ENCODE measurements around the gene UVSSA. TPM values are rescaled to one million over a fixed set of nuclear protein-coding genes. Genes with fewer than 3 reads are reported as not detected.

UVSSA gene
- total and polyA plus RNA-seq, 8 donors, result 9.2 to 30.9 (median 14.5) TPM

DNA sequence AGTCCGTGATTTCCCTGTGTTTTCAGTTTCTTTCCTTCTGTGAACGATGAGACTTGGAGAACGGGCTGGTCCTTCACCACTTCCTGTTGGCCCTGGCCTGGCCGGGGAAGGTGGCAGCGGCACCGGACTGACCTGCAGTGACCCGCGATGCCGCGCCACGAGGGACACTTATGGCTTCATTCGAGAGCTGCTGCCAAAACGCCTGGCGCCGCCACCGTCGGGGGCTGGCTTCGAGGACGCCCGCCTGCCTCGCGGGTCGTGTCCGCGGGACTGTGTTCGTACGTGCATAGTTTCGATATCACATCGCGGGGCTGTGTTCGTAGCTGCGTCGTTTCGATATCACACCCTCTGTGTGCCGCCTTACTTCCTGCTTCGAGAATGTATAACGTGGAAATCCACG lies 7.5 kb upstream of the UVSSA start:
- intact Hi-C loops (cut with DNase I), result loop anchor here in 1 of 3 donors (10.0 kb wide), 1 partner anchor 85 kb away; no protein-coding TSS in a partner anchor
- no peak for ATAC-seq
- no peaks in the 10 kb centered on the region for H3K27me3 ChIP-seq
- no peak overlapping the region for H3K4me3 ChIP-seq
- peaks cover 0 to 56% (median 0%) of the 10 kb centered on the region in 3 donors for H3K36me3 ChIP-seq
- no peak for FAIRE-seq
- H3K4me1 ChIP-seq, result no peaks in the 10 kb centered on the region
- WGBS, 2 donors, result 97 to 98% methylated on average over 38 of the region's 38 CpGs
- H3K9me3 ChIP-seq, result no peaks in the 10 kb centered on the region
- TF ChIP-seq, protein P1, sequence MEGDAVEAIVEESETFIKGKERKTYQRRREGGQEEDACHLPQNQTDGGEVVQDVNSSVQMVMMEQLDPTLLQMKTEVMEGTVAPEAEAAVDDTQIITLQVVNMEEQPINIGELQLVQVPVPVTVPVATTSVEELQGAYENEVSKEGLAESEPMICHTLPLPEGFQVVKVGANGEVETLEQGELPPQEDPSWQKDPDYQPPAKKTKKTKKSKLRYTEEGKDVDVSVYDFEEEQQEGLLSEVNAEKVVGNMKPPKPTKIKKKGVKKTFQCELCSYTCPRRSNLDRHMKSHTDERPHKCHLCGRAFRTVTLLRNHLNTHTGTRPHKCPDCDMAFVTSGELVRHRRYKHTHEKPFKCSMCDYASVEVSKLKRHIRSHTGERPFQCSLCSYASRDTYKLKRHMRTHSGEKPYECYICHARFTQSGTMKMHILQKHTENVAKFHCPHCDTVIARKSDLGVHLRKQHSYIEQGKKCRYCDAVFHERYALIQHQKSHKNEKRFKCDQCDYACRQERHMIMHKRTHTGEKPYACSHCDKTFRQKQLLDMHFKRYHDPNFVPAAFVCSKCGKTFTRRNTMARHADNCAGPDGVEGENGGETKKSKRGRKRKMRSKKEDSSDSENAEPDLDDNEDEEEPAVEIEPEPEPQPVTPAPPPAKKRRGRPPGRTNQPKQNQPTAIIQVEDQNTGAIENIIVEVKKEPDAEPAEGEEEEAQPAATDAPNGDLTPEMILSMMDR (IDR thresholded peaks at IDR 0.05), result no peak
- no peak overlapping the region for H3K27ac ChIP-seq
- DNase-seq, result peak in 2 of 6 donors; percentile 24 to 45

DNA sequence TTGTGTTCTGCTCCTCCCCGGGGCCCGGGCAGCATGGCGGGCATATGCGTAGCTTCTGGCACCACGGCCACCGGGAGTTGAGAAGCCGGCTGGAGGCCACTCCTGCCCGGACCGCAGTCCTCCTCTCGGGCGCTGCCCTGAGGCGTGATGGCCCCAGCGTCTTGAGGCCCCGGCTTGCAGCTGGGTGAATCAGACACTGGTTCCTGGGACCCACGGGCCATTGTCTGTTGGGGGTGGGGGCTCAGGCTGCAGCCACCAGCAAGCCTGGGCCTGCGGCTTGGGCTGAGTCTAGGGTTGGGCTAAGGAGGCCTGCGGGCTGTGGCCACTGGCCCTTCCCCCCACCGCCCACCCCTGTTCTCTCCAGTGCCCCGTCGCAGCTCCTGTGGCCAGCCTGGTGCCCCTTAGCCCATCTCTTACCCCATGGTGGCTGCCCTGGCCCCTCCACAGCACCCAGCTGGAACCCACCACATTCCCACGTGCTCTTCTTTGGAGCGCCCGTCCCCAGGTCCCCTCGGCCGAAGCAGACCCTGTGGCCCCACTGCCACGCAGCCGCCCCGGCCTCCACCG lies 6.7 kb upstream of the UVSSA start:
- Histone ChIP-seq H3K4me1 (no peaks in the 10 kb centered on the region), H3K36me3 (peaks cover 0 to 53% (median 0%) of the 10 kb centered on the region in 3 donors), H3K27me3 (no peaks in the 10 kb centered on the region), H3K4me3 (no peak overlapping the region), H3K27ac (no peak overlapping the region), H3K9me3 (no peaks in the 10 kb centered on the region)
- 91 to 96% methylated on average over 29 of the region's 29 CpGs for WGBS, 2 donors
- DNase-seq (peak in 2 of 6 donors; percentile 20 to 75), ATAC-seq (no peak), FAIRE-seq (no peak)
- TF ChIP-seq, protein P1 (IDR thresholded peaks at IDR 0.05), result no peak
- intact Hi-C loops (cut with DNase I), result loop anchor here in 2 of 3 donors (5.0 to 10.0 kb wide), 2 partner anchors 88 to 205 kb away; no protein-coding TSS in a partner anchor

DNA sequence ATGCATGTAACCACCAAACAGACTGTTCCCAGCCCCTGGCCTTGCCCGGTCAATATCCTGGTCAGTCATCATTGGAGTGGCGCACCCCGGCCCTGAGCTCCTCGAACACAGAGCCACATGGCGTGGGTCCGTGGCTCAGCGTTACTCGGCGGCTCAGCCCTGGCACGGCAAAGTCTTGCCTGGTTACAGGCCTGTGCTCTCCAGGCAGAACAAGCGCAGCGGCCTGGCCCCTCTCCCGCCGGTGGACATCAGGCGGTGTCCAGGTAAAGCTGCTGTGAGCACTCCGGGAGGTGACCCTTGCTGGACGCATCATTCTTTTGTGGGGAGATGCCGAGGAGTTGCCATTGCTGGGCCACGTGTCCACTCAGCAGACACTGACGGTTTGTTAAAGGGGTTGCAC lies 6.1 kb upstream of the UVSSA start:
- Histone ChIP-seq H3K27me3 (no peaks in the 10 kb centered on the region), H3K4me3 (no peak overlapping the region), H3K27ac (no peak overlapping the region), H3K36me3 (peaks cover 0 to 53% (median 0%) of the 10 kb centered on the region in 3 donors), H3K9me3 (no peaks in the 10 kb centered on the region), H3K4me1 (no peaks in the 10 kb centered on the region)
- intact Hi-C loops (cut with DNase I), result loop anchor here in 2 of 3 donors (5.0 to 10.0 kb wide), 2 partner anchors 89 to 206 kb away; no protein-coding TSS in a partner anchor
- FAIRE-seq, result no peak
- WGBS, 2 donors, result 97% methylated on average over 20 of the region's 20 CpGs
- no peak for ATAC-seq
- DNase-seq, result peak in 2 of 6 donors; percentile 25 to 72
- TF ChIP-seq, protein P1 (IDR thresholded peaks at IDR 0.05), result no peak

DNA sequence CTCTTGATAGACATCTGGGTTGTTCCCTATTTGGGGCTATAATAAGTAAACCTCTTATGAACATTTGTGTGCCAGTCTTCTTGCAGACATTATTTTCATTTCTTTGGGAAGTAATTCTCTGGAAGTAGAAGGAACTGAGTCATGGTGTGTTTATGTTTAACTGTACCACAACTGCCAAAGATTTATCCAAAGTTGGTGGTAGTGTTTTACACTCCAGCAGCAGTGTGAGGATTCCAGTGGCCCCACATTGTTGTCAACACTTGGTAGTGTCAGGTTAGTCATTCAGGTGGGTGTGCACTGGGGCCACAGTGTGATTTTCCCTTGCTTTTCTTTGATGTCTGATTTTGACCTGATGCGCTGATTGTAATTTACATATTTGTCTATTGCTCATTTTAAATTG lies 5.0 kb upstream of the UVSSA start:
- H3K27me3 ChIP-seq, result no peaks in the 10 kb centered on the region
- DNase-seq, result no peak
- TF ChIP-seq, protein P1 (IDR thresholded peaks at IDR 0.05), result no peak
- intact Hi-C loops (cut with DNase I), result loop anchor here in 2 of 3 donors (5.0 to 10.0 kb wide), 2 partner anchors 90 to 207 kb away; no protein-coding TSS in a partner anchor
- no peak for ATAC-seq
- 93 to 100% methylated on average over 1 of the region's 1 CpG for WGBS, 2 donors
- no peak overlapping the region for H3K27ac ChIP-seq
- no peaks in the 10 kb centered on the region for H3K9me3 ChIP-seq
- H3K36me3 ChIP-seq, result peaks cover 0 to 48% (median 0%) of the 10 kb centered on the region in 3 donors
- no peak for FAIRE-seq
- H3K4me3 ChIP-seq, result no peak overlapping the region
- H3K4me1 ChIP-seq, result no peaks in the 10 kb centered on the region

DNA sequence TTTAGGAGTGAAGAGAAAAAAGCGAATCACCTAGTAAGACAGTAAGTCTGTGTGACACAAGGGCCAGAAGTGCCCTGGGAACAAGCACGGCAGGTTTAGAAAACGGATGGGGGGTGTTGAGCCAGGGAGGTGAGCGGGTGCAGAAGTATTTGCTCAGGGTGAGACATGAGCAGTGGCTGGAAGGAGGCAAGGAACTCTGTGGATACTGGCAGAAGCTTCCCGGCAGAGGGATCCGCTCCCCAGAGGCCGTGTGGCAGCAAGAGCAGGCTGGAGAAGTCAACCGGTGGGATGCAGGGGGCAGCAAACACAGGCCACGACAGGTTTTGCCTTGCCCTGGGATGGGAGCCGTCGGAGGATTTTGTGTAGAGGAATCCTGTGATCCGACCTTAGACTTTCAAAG lies 2.3 kb upstream of the UVSSA start:
- TF ChIP-seq, protein P1 (IDR thresholded peaks at IDR 0.05), result no peak
- Histone ChIP-seq H3K9me3 (no peaks in the 10 kb centered on the region), H3K27ac (no peak overlapping the region), H3K27me3 (no peaks in the 10 kb centered on the region), H3K4me1 (peaks cover 7 to 13% (median 8%) of the 10 kb centered on the region in 3 donors), H3K36me3 (peaks cover 0 to 21% (median 0%) of the 10 kb centered on the region in 3 donors), H3K4me3 (no peak overlapping the region)
- intact Hi-C loops (cut with DNase I), result loop anchor here in 2 of 3 donors (5.0 to 10.0 kb wide), 2 partner anchors 92 to 210 kb away; no protein-coding TSS in a partner anchor
- ATAC-seq (no peak), DNase-seq (peak in 2 of 6 donors; percentile 16 to 49), FAIRE-seq (no peak)
- WGBS, 2 donors, result 42 to 52% methylated on average over 12 of the region's 12 CpGs

Data from pancreas (tissue), 10 donors.